ENCODE results near the gene SLC35E1.
A peak's percentile ranks its signal among the peaks of the same experiment; 100 is the strongest.

Gene SLC35E1

DNA sequence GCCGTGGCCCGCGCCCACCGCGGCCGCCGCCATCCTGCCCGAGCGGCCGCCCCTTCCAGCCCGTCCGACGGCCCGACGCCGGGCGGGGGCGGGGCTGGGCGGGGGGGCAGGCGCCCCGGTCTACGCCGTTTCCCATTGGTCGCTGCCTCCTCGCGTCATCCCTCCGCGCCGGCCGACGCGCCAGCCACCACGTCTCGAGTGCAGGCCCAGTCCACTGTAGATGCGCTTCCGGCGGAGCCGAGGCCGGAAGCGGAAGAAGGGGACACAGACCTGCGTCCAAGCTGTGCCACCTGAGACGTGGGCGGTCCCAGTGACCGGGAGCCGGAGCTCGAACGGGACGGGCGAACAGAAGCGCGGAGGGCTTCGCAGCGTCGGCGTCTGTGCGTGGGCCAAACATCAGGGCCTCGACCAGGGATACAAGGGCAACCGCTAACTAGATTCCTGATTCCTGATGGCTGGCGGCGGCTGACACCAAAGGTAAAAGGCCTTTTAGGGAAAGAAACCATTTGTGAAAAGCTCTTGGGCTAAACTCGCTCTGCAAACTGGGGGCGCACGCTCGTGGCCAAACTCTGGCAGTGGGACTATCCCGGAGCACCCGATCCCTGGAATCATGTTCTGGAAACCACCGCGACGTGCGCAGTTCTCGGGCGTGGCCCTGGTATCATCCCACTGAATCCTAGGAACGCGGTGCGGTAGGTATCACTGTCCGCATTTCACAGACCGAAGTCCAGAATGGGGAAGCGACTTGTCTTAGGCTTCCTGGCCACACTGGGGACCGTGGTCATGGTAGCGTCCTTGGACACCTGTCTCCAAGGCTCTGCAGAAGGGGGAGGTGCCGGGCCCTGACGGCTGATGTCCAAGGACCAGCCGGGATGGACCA is at the start of gene SLC35E1:
SLC35E1 (minus strand) TSS at position 84 of the 880 bp plus-strand sequence; CDS start at position 33, 51 bp downstream.
- H3K27me3 ChIP-seq (ENCODE audit: insufficient read depth, low read length, poor library complexity) = no peaks in the 10 kb centered on the region
- peak within 1 kb of the TSS; percentile 98 for H2AFZ ChIP-seq (ENCODE audit: low read depth, low read length)
- no peaks in the 10 kb centered on the region for H3K9me3 ChIP-seq (ENCODE audit: insufficient read depth, low read length, severe bottlenecking)
- H3K36me3 ChIP-seq (ENCODE audit: insufficient read depth, low read length) = peaks cover 84% of the 10 kb centered on the region
- peak within 1 kb of the TSS; percentile 96 for H3K9ac ChIP-seq (ENCODE audit: low read depth, low read length)
- peak; percentile 93 for DNase-seq
- TF ChIP-seq, protein P1, sequence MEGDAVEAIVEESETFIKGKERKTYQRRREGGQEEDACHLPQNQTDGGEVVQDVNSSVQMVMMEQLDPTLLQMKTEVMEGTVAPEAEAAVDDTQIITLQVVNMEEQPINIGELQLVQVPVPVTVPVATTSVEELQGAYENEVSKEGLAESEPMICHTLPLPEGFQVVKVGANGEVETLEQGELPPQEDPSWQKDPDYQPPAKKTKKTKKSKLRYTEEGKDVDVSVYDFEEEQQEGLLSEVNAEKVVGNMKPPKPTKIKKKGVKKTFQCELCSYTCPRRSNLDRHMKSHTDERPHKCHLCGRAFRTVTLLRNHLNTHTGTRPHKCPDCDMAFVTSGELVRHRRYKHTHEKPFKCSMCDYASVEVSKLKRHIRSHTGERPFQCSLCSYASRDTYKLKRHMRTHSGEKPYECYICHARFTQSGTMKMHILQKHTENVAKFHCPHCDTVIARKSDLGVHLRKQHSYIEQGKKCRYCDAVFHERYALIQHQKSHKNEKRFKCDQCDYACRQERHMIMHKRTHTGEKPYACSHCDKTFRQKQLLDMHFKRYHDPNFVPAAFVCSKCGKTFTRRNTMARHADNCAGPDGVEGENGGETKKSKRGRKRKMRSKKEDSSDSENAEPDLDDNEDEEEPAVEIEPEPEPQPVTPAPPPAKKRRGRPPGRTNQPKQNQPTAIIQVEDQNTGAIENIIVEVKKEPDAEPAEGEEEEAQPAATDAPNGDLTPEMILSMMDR (IDR thresholded peaks at IDR 0.05; ENCODE audit: borderline replicate concordance, extremely low read depth, low read length, poor library complexity, severe bottlenecking) = no peak
- no peak for TF ChIP-seq EZH2 (IDR thresholded peaks at IDR 0.05; ENCODE audit: borderline replicate concordance, low read depth, low read length, severe bottlenecking)
- peaks cover 47% of the 10 kb centered on the region for H4K20me1 ChIP-seq (ENCODE audit: insufficient read depth, low read length)
- H3K4me2 ChIP-seq (ENCODE audit: insufficient read depth, low read length) = peak within 1 kb of the TSS; percentile 100
- H3K4me1 ChIP-seq (ENCODE audit: insufficient read depth, low read length) = peaks cover 71% of the 10 kb centered on the region
- ATAC-seq (ENCODE audit: insufficient read depth, low read depth) = peak; percentile 90
- peak within 1 kb of the TSS; percentile 96 to 100 for H3K4me3 ChIP-seq (ENCODE audit: low read depth in 1 of 2, low read length in 2 of 2)
- peak within 1 kb of the TSS; percentile 96 for H3K27ac ChIP-seq (ENCODE audit: low read length)
- peaks cover 96% of the 10 kb centered on the region for H3K79me2 ChIP-seq (ENCODE audit: insufficient read depth, low read length)

DNA sequence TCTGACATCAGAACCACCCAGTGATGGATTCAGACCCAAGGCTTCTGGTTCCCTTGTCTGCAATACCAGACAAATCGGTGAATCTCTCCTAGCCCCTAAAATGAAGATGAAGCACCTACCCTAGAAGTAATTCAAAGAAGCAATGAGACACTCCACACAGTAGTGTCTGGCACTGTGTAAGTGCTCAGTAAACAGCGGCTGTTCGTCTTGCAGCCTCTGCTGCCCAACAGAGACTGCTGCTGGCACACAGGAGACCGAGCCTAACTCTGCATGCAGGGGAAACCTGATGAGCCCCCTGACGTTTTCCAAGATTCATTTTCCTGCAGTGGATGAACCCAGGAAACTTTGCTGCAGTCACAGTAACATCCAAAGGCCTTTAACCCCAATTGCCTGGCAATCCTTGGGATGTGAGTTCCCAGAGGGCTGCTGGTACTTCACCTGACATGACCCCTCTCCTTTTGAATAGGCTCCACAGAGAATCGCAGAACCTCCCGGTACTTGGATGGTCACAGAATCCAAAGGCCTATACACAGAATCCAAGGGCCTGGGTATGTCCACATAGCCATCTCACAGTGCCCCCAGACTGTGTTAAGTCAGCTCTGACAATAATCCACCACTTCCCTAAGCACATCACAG is 49.1 kb upstream of the SLC35E1 start:
- no peak overlapping the region for H3K4me2 ChIP-seq (ENCODE audit: insufficient read depth, low read length)
- H4K20me1 ChIP-seq (ENCODE audit: insufficient read depth, low read length) = peaks cover 100% of the 10 kb centered on the region
- DNase-seq = no peak
- peaks cover 39% of the 10 kb centered on the region for H3K36me3 ChIP-seq (ENCODE audit: insufficient read depth, low read length)
- no peak overlapping the region for H3K27ac ChIP-seq (ENCODE audit: low read length)
- no peak for ATAC-seq (ENCODE audit: insufficient read depth, low read depth)
- H3K9ac ChIP-seq (ENCODE audit: low read depth, low read length) = no peak overlapping the region
- H3K27me3 ChIP-seq (ENCODE audit: insufficient read depth, low read length, poor library complexity) = no peaks in the 10 kb centered on the region
- peaks cover 11% of the 10 kb centered on the region for H3K4me1 ChIP-seq (ENCODE audit: insufficient read depth, low read length)
- peaks cover 100% of the 10 kb centered on the region for H3K79me2 ChIP-seq (ENCODE audit: insufficient read depth, low read length)
- H3K9me3 ChIP-seq (ENCODE audit: insufficient read depth, low read length, severe bottlenecking) = no peaks in the 10 kb centered on the region
- TF ChIP-seq, protein P1 (IDR thresholded peaks at IDR 0.05; ENCODE audit: borderline replicate concordance, extremely low read depth, low read length, poor library complexity, severe bottlenecking) = no peak
- no peak for TF ChIP-seq EZH2 (IDR thresholded peaks at IDR 0.05; ENCODE audit: borderline replicate concordance, low read depth, low read length, severe bottlenecking)
- H3K4me3 ChIP-seq (ENCODE audit: low read depth in 1 of 2, low read length in 2 of 2) = no peak overlapping the region
- no peak overlapping the region for H2AFZ ChIP-seq (ENCODE audit: low read depth, low read length)

DNA sequence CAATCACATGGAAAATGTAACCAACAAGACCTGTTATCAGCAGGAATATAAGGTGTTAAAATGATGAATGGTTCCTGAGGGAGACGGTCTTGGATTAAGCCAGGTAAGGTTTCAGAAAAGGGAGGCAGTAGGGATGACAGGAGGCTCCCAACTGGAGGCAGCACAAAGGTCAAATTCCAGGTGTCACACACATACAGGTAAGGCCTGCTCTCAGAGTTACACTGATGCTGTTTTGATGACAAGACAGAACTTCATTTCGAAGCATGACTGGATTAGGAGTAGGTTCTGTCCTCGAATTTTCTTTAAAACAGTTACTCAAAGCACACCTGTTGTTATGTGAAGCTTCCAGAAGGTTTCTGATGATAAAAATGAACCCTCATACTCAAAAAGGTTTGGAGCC is 48.4 kb upstream of the SLC35E1 start:
- no peak for ATAC-seq (ENCODE audit: insufficient read depth, low read depth)
- Histone ChIP-seq H3K36me3 (ENCODE audit: insufficient read depth, low read length) (peaks cover 32% of the 10 kb centered on the region), H3K9ac (ENCODE audit: low read depth, low read length) (no peak overlapping the region), H3K4me1 (ENCODE audit: insufficient read depth, low read length) (peaks cover 4% of the 10 kb centered on the region), H4K20me1 (ENCODE audit: insufficient read depth, low read length) (peaks cover 100% of the 10 kb centered on the region), H3K4me2 (ENCODE audit: insufficient read depth, low read length) (no peak overlapping the region), H3K27ac (ENCODE audit: low read length) (no peak overlapping the region), H2AFZ (ENCODE audit: low read depth, low read length) (no peak overlapping the region), H3K79me2 (ENCODE audit: insufficient read depth, low read length) (peaks cover 100% of the 10 kb centered on the region), H3K27me3 (ENCODE audit: insufficient read depth, low read length, poor library complexity) (no peaks in the 10 kb centered on the region), H3K9me3 (ENCODE audit: insufficient read depth, low read length, severe bottlenecking) (no peaks in the 10 kb centered on the region), H3K4me3 (ENCODE audit: low read depth in 1 of 2, low read length in 2 of 2) (no peak overlapping the region)
- no peak for DNase-seq
- no peak for TF ChIP-seq EZH2 (IDR thresholded peaks at IDR 0.05; ENCODE audit: borderline replicate concordance, low read depth, low read length, severe bottlenecking)

DNA sequence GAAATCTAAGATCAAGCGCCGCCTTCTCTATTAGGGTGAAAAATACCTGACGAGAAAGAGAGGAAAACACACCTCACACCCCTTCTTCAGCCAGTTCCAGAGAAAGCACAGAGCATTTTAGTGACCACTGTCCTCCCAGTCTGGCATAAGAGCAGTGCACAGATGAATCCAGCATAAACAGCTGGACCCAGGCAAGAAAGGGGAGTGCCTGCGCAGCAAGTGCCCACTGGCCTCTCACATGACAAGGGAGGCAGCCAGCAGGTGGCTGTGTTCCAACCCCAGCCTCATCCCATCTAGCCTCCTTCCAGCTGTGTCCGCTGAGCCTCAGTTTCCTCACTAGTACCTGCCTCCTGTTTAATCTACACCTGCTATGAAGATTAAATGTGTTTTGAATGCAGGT is 47.8 kb upstream of the SLC35E1 start:
- H3K9me3 ChIP-seq (ENCODE audit: insufficient read depth, low read length, severe bottlenecking) = no peaks in the 10 kb centered on the region
- ATAC-seq (ENCODE audit: insufficient read depth, low read depth) = no peak
- H3K36me3 ChIP-seq (ENCODE audit: insufficient read depth, low read length) = peaks cover 27% of the 10 kb centered on the region
- no peak overlapping the region for H3K27ac ChIP-seq (ENCODE audit: low read length)
- H3K4me3 ChIP-seq (ENCODE audit: low read depth in 1 of 2, low read length in 2 of 2) = no peak overlapping the region
- no peak overlapping the region for H2AFZ ChIP-seq (ENCODE audit: low read depth, low read length)
- no peaks in the 10 kb centered on the region; the same call in 1 of the 2 replicates for H3K4me1 ChIP-seq (ENCODE audit: insufficient read depth, low read length)
- no peaks in the 10 kb centered on the region for H3K27me3 ChIP-seq (ENCODE audit: insufficient read depth, low read length, poor library complexity)
- DNase-seq = no peak
- no peak overlapping the region for H3K9ac ChIP-seq (ENCODE audit: low read depth, low read length)
- H4K20me1 ChIP-seq (ENCODE audit: insufficient read depth, low read length) = peaks cover 97% of the 10 kb centered on the region
- TF ChIP-seq EZH2 (IDR thresholded peaks at IDR 0.05; ENCODE audit: borderline replicate concordance, low read depth, low read length, severe bottlenecking) = no peak
- TF ChIP-seq, protein P1 (IDR thresholded peaks at IDR 0.05; ENCODE audit: borderline replicate concordance, extremely low read depth, low read length, poor library complexity, severe bottlenecking) = no peak
- peaks cover 100% of the 10 kb centered on the region for H3K79me2 ChIP-seq (ENCODE audit: insufficient read depth, low read length)
- no peak overlapping the region for H3K4me2 ChIP-seq (ENCODE audit: insufficient read depth, low read length)

All from DND-41 (cell line).